MCF 10A (cell line): ENCODE measurements around the gene EIF1B. TPM values are rescaled to one million over a fixed set of nuclear protein-coding genes. Genes with fewer than 3 reads are reported as not detected.
A peak's percentile ranks its signal among the peaks of the same experiment; 100 is the strongest.

Source experiments
- BruUV-seq: library from RNA; stranded (reverse); fragments of 400-500 nt; replicated peaks from 2 replicates; lab custom pipeline; 2021; lab: Mats Ljungman, UMichigan
- CTCF ChIA-PET: fragments of 300-600 bp; sonication (Branson Sonifier 250); formaldehyde crosslinking; extraction: SDS; loops from one replicate; lab custom pipeline; 2021; ENCODE audit warnings: antibody characterized with exemption, inconsistent platforms; lab: Yijun Ruan, JAX
- POLR2A ChIA-PET: fragments of 300-600, 350-650 bp; sonication (Branson Sonifier 250); formaldehyde crosslinking; extraction: SDS; loops from one replicate; lab custom pipeline; 2020; ENCODE audit warnings: antibody characterized with exemption, inconsistent platforms; lab: Yijun Ruan, JAX
- DNase-seq: peaks from one replicate; pipeline ENCODE4 v3.0.0-alpha.2; 2018; ENCODE audit not compliant: unreplicated experiment
- H3K27ac Mint-ChIP-seq: one replicate; pipeline ENCODE4 v1.8.0; 2022; ENCODE audit warnings: mild to moderate bottlenecking, low read depth, mixed read lengths; ENCODE audit not compliant: unreplicated experiment
- H3K27me3 Mint-ChIP-seq: one replicate; pipeline ENCODE4 v1.8.0; 2022; ENCODE audit warnings: mixed read lengths; ENCODE audit not compliant: insufficient read depth, unreplicated experiment
- H3K36me3 Mint-ChIP-seq: one replicate; pipeline ENCODE4 v1.8.0; 2022; ENCODE audit warnings: mild to moderate bottlenecking, moderate library complexity, mixed read lengths; ENCODE audit not compliant: insufficient read depth, unreplicated experiment
- H3K4me1 Mint-ChIP-seq: one replicate; pipeline ENCODE4 v1.8.0; 2022; ENCODE audit warnings: mixed read lengths; ENCODE audit not compliant: insufficient read depth, unreplicated experiment
- H3K4me3 Mint-ChIP-seq: one replicate; pipeline ENCODE4 v1.8.0; 2022; ENCODE audit warnings: mild to moderate bottlenecking, moderate library complexity, mixed read lengths; ENCODE audit not compliant: unreplicated experiment
- H3K9me3 Mint-ChIP-seq: one replicate; pipeline ENCODE4 v1.8.0; 2022; ENCODE audit warnings: mixed read lengths; ENCODE audit not compliant: unreplicated experiment
- CTCF ChIP-seq: fragments of 200-600 bp; IDR thresholded peaks from one replicate; pipeline ENCODE4 v1.8.0; 2022; ENCODE audit warnings: antibody characterized with exemption, mild to moderate bottlenecking; ENCODE audit not compliant: unreplicated experiment
- intact Hi-C: fragments of 100-400 bp; cut with micrococcal nuclease; formaldehyde crosslinking; loops from 2 replicates; pipeline ENCODE4 v1.14.1; 2022
- total RNA-seq: library from RNA; stranded (reverse); gene quantifications from 2 replicates; pipeline ENCODE4 v1.2.3, GENCODE V29; 2022

Gene EIF1B
- total RNA-seq, 1 experiment from 2014 or later, result 69.3 TPM

GRCh38 chr3:40308725-40309417 is 636 bp upstream of the EIF1B start:
- no peak for TF ChIP-seq CTCF

DNA sequence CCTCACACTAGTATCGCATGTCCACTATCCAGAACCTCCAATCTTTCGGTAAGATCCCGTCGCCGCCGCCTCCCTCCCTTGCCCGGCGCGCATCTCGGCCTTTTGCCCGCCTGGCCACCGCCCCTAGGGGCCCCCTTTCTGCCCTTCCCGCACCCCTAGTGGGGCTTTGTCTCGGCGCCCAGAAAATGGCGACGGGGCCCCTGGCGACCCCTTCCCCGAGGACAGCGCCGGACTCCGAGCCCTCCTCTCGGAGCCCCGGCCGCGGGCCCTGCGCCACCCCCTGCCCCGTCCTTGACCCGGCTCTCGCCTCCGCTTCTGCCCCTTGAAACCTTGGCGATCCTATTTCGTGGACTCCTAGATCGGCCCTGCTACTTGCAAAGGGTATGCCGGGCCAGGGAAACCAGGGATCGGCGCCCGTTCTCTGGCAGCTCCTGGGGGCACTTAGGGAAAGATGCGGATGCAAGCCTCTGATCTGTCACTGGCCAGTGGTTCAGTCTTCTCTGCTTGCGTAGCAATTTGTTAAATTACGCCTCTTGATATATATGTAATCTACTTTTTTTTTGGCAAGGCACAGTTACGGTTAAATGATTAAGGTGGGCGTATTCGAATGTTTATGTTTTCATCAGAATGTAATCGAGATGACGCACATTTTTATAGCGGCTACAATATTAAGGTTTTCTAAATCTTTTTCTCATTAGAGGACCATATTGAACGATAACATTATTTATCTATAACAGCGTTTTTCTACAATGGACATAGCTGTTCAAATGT is 603 bp downstream of the EIF1B start:
- Mint-ChIP-seq H3K4me3 (peak overlapping the region; percentile 99), H3K27me3 (no peaks in the 10 kb centered on the region), H3K4me1 (peaks cover 6% of the 10 kb centered on the region), H3K9me3 (no peaks in the 10 kb centered on the region), H3K36me3 (peaks cover 31% of the 10 kb centered on the region), H3K27ac (peak overlapping the region; percentile 95)
- TSS peak; percentile 64 for BruUV-seq
- ChIA-PET POLR2A (interaction anchor here (0.7 to 2.3 kb wide), 11 partner anchors 19 to 1705 kb away, joined by 3 to 16 read pairs (median 4); partner anchors contain the start of gene RPL14), CTCF (interaction anchor here (0.6 to 18.1 kb wide), 6 partner anchors 10 to 745 kb away, joined by 3 to 452 read pairs (median 4); no protein-coding TSS in a partner anchor)
- peak; percentile 33 for DNase-seq
- intact Hi-C loops, result loop anchor here (5.0 to 10.0 kb wide), 5 partner anchors 53 to 905 kb away; partner anchors contain the start of gene RPSA
- TF ChIP-seq CTCF, result no peak

More at GRCh38 chr3:40308725-40309417, 636 bp upstream of the EIF1B start:
- Mint-ChIP-seq H3K9me3 (no peaks in the 10 kb centered on the region), H3K36me3 (peaks cover 27% of the 10 kb centered on the region), H3K27me3 (no peaks in the 10 kb centered on the region), H3K4me3 (peak overlapping the region; percentile 99), H3K4me1 (peaks cover 6% of the 10 kb centered on the region), H3K27ac (peak overlapping the region; percentile 95)
- DNase-seq, result no peak
- ChIA-PET POLR2A (interaction anchor here (0.6 to 2.2 kb wide), 13 partner anchors 9 to 1574 kb away, joined by 3 to 8 read pairs (median 3); no protein-coding TSS in a partner anchor), CTCF (interaction anchor here (0.6 to 18.1 kb wide), 31 partner anchors 8 to 1252 kb away, joined by 3 to 452 read pairs (median 4); no protein-coding TSS in a partner anchor)
- BruUV-seq, result TSS peak; percentile 27
- intact Hi-C loops, result loop anchor here (5.0 kb wide), 1 partner anchor 52 kb away; no protein-coding TSS in a partner anchor

- Mint-ChIP-seq H3K27me3 (no peaks in the 10 kb centered on the region), H3K36me3 (peaks cover 31% of the 10 kb centered on the region), H3K9me3 (no peaks in the 10 kb centered on the region), H3K4me3 (peak overlapping the region; percentile 99), H3K4me1 (peaks cover 6% of the 10 kb centered on the region), H3K27ac (peak overlapping the region; percentile 95)
- BruUV-seq, result no TSS peak
- ChIA-PET POLR2A (interaction anchor here (0.7 to 2.3 kb wide), 12 partner anchors 12 to 1704 kb away, joined by 3 to 16 read pairs (median 4); partner anchors contain the start of gene RPL14), CTCF (interaction anchor here (0.6 to 18.1 kb wide), 6 partner anchors 9 to 784 kb away, joined by 3 to 452 read pairs (median 3); no protein-coding TSS in a partner anchor)
- peak; percentile 13 for DNase-seq
- intact Hi-C loops, result loop anchor here (10.0 kb wide), 4 partner anchors 646 to 906 kb away; partner anchors contain the start of gene RPSA
- TF ChIP-seq CTCF, result no peak
These were observed 1.2 kb downstream of the EIF1B start for GRCh38 chr3:40310705-40311104.
